IPS-20b (cell line): ENCODE data around the gene DPF1.

ENCODE experiments used
- H3K27ac ChIP-seq: one replicate; pipeline ENCODE4 v1.5.1; 2013; ENCODE audit warnings: low read length
- H3K27me3 ChIP-seq: 2 replicates; pipeline ENCODE4 v1.6.1; 2013; ENCODE audit warnings: mild to moderate bottlenecking, low read length, inconsistent platforms; ENCODE audit not compliant: insufficient read depth
- H3K36me3 ChIP-seq: 2 replicates; pipeline ENCODE4 v1.6.1; 2013; ENCODE audit warnings: low read depth, mild to moderate bottlenecking, inconsistent platforms, low read length, moderate library complexity; ENCODE audit not compliant: insufficient read depth
- H3K4me1 ChIP-seq: 2 replicates; pipeline ENCODE4 v1.6.1; 2013; ENCODE audit warnings: mild to moderate bottlenecking, control low read depth, inconsistent platforms, low read length, moderate library complexity; ENCODE audit not compliant: insufficient read depth
- H3K4me3 ChIP-seq: 2 replicates; pipeline ENCODE4 v1.5.1; 2013; ENCODE audit warnings: mild to moderate bottlenecking, low read length, inconsistent platforms
- H3K9ac ChIP-seq: 2 replicates; pipeline ENCODE4 v1.6.1; 2013; ENCODE audit warnings: low read depth, mild to moderate bottlenecking, inconsistent platforms, low read length, moderate library complexity
- H3K9me3 ChIP-seq: 2 replicates; pipeline ENCODE4 v1.6.1; 2013; ENCODE audit warnings: mild to moderate bottlenecking, low read depth, low read length, inconsistent platforms; ENCODE audit not compliant: insufficient read depth

DPF1 gene

GRCh38 chr19:38175422-38175821 lies 48.6 kb downstream of the DPF1 start:
- Histone ChIP-seq H3K36me3 (no peaks in the 10 kb centered on the region; the same call in 1 of the 2 replicates), H3K4me1 (no peaks in the 10 kb centered on the region), H3K9ac (no peak overlapping the region), H3K27ac (no peak overlapping the region), H3K4me3 (no peak overlapping the region), H3K27me3 (no peaks in the 10 kb centered on the region), H3K9me3 (no peaks in the 10 kb centered on the region)

- H3K9me3 ChIP-seq, result no peaks in the 10 kb centered on the region
Measured at GRCh38 chr19:38173291-38174041, 50.6 kb downstream of the DPF1 start.

GRCh38 chr19:38172001-38172400 lies 52.0 kb downstream of the DPF1 start:
- no peak overlapping the region for H3K27ac ChIP-seq

More at GRCh38 chr19:38173291-38174041, 50.6 kb downstream of the DPF1 start:
- Histone ChIP-seq H3K9ac (no peak overlapping the region), H3K4me1 (peaks cover 4% of the 10 kb centered on the region; the same call in 1 of the 2 replicates), H3K4me3 (no peak overlapping the region), H3K27me3 (no peaks in the 10 kb centered on the region), H3K36me3 (no peaks in the 10 kb centered on the region; the same call in 1 of the 2 replicates), H3K27ac (no peak overlapping the region)

GRCh38 chr19:38170334-38170733 lies 53.7 kb downstream of the DPF1 start:
- no peak overlapping the region for H3K9ac ChIP-seq
- H3K36me3 ChIP-seq, result peaks cover 4% of the 10 kb centered on the region
- no peaks in the 10 kb centered on the region for H3K9me3 ChIP-seq
- H3K27me3 ChIP-seq, result no peaks in the 10 kb centered on the region
- H3K4me3 ChIP-seq, result no peak overlapping the region
- peaks cover 7% of the 10 kb centered on the region; the same call in 1 of the 2 replicates for H3K4me1 ChIP-seq
- no peak overlapping the region for H3K27ac ChIP-seq

More at GRCh38 chr19:38172001-38172400, 52.0 kb downstream of the DPF1 start:
- Histone ChIP-seq H3K9me3 (no peaks in the 10 kb centered on the region), H3K9ac (no peak overlapping the region), H3K27me3 (no peaks in the 10 kb centered on the region), H3K4me3 (no peak overlapping the region), H3K4me1 (peaks cover 7% of the 10 kb centered on the region; the same call in 1 of the 2 replicates), H3K36me3 (peaks cover 3% of the 10 kb centered on the region; the same call in 1 of the 2 replicates)

GRCh38 chr19:38168637-38169036 lies 55.4 kb downstream of the DPF1 start:
- Histone ChIP-seq H3K27me3 (no peaks in the 10 kb centered on the region), H3K9ac (peak overlapping the region; percentile 21; the same call in 1 of the 2 replicates), H3K4me1 (peaks cover 7% of the 10 kb centered on the region; the same call in 1 of the 2 replicates), H3K27ac (no peak overlapping the region), H3K36me3 (peaks cover 18% of the 10 kb centered on the region), H3K9me3 (no peaks in the 10 kb centered on the region), H3K4me3 (peak overlapping the region; percentile 18; the same call in 1 of the 2 replicates)

GRCh38 chr19:38165335-38165734 lies 58.7 kb downstream of the DPF1 start:
- Histone ChIP-seq H3K36me3 (peaks cover 30% of the 10 kb centered on the region), H3K27ac (no peak overlapping the region), H3K4me1 (peaks cover 7% of the 10 kb centered on the region; the same call in 1 of the 2 replicates), H3K4me3 (no peak overlapping the region), H3K9me3 (peaks cover 7% of the 10 kb centered on the region; the same call in 1 of the 2 replicates), H3K9ac (no peak overlapping the region), H3K27me3 (no peaks in the 10 kb centered on the region)

GRCh38 chr19:38164526-38164925 lies 59.5 kb downstream of the DPF1 start:
- Histone ChIP-seq H3K9me3 (peaks cover 7% of the 10 kb centered on the region; the same call in 1 of the 2 replicates), H3K9ac (no peak overlapping the region), H3K27ac (no peak overlapping the region), H3K36me3 (peaks cover 33% of the 10 kb centered on the region), H3K4me1 (peaks cover 7% of the 10 kb centered on the region; the same call in 1 of the 2 replicates), H3K4me3 (no peak overlapping the region), H3K27me3 (no peaks in the 10 kb centered on the region)

GRCh38 chr19:38163419-38164290 lies 60.4 kb downstream of the DPF1 start:
- peaks cover 33% of the 10 kb centered on the region for H3K36me3 ChIP-seq
- no peaks in the 10 kb centered on the region for H3K27me3 ChIP-seq
- peaks cover 7% of the 10 kb centered on the region; the same call in 1 of the 2 replicates for H3K9me3 ChIP-seq
- H3K9ac ChIP-seq, result no peak overlapping the region
- H3K4me1 ChIP-seq, result peaks cover 4% of the 10 kb centered on the region; the same call in 1 of the 2 replicates
- H3K4me3 ChIP-seq, result no peak overlapping the region
- no peak overlapping the region for H3K27ac ChIP-seq

- peaks cover 7% of the 10 kb centered on the region; the same call in 1 of the 2 replicates for H3K9me3 ChIP-seq
- H3K4me3 ChIP-seq, result no peak overlapping the region
- no peak overlapping the region for H3K9ac ChIP-seq
- H3K4me1 ChIP-seq, result no peaks in the 10 kb centered on the region
- H3K36me3 ChIP-seq, result peaks cover 33% of the 10 kb centered on the region
- H3K27me3 ChIP-seq, result no peaks in the 10 kb centered on the region
- no peak overlapping the region for H3K27ac ChIP-seq
Measured at GRCh38 chr19:38162632-38163031, 61.4 kb downstream of the DPF1 start.

GRCh38 chr19:38162094-38162493 lies 61.9 kb downstream of the DPF1 start:
- no peaks in the 10 kb centered on the region for H3K27me3 ChIP-seq
- peaks cover 7% of the 10 kb centered on the region; the same call in 1 of the 2 replicates for H3K9me3 ChIP-seq
- no peak overlapping the region for H3K9ac ChIP-seq
- H3K4me3 ChIP-seq, result no peak overlapping the region
- H3K27ac ChIP-seq, result no peak overlapping the region
- no peaks in the 10 kb centered on the region for H3K4me1 ChIP-seq
- peaks cover 30% of the 10 kb centered on the region for H3K36me3 ChIP-seq
